Stromal cell of bone marrow (primary cell): Measurements from ENCODE around the gene MDC1.
"Not testable (repeated sequence)": the region's sequence is repeated elsewhere in the genome, so short reads cannot be mapped to it uniquely, and the experiment has no call there.

Experiments
- DNase-seq: peaks from one replicate; pipeline ENCODE4 v3.0.0-alpha.2; 2012; ENCODE audit warnings: low read depth

The MDC1 gene

DNA sequence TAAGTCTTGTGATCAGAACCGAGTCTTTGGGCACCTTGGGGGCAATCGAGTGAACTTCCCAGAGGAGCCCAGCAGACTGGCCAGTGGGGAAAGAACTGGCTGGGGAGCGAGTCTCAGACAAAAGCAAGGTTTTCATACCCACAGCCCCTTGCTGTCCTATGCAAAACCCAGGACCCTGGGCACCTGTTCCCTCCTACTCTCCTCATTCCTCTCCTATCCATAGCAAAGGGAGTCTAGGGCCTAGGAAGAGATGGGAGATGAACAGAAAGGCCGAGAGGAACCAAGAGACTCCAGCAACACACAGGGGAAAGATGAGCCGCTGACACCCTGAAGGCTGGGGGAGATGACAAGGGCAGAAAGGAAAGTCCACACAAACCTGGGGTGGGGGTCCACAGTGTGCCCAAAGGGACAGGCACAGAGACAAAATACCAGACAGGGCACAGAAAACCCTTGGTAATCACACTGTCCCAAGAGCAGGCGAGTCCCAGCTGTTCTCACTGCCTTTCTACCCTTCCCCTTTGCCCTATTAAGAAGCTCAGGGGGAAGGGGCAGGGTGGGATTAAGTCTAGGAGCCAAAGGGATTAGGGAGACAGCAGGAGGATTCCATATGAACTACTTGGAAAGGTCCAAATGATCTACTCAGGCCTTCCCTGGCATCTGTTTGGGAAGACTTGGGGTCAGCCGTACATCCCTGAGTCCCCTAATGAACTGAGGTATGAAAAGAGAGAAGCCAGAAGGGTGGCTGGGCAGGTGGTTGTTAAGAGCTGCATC lies 37.1 kb downstream of the MDC1 start:
- DNase-seq, result no peak

DNA sequence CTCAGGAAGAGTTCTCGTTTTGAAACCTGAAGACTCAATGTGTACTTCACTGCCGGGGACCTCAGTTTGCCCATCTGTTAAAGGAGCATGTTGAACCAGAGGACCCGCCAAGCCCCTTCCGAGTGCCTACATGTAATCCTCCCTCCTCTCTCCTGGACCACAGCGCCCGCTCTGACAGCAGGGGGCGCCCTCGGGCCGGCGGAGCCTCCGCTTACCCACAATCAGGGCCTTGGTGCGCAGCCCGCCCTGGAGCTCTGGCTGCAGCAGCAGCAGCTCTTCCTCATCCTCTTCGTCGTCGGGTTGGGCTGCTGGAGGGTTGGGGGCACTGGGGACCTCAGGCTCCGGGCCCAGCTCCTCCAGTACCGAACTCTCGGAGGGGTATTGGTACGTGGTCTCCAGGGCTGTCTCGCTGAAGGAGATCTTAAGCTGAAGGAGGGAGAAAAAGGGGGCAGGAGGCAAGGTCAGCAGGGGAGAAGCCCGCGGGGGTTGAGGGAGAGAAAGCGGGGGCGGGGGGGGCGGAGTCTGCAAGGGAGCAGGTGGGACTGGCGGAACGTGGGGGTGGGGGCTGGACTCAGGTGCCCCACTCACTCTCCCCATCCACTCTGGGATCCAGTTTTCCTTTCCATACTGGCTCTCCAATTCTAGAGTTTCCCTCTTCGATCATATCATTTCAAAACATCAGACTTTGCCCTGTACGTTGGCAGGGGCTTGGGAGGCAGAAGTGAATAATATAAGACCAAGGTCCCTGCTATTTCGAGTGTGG lies 37.9 kb downstream of the MDC1 start:
- DNase-seq, result peak; percentile 47

DNA sequence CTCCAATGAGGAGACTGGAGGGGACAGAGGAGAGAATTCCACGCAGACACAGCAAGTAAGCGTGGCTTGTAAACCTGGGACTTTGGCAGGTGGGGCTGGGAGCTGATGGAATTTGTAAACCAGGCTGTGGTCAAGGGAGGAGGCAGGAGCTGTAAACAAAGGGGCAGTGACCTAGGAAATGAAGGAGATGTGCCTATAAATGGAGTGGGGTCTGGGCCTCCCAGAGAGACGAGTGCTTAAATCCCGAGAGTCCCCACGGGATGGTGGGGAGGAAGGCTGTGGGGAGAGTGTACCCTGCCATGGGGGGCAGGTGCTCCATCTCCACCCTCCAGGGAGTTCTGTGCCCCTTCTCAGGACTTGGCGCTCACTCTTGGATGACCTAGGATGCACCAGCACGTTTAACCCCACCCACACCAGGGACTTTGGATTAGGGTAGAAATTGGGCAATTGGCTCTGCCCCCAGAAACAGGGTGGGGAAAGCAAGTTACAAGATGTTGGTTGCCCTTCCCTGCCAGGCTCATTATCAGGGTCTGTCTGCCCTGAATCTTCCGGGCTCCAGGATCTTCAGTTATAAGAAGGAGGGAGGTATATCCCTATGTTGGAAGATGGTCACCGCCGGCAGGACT lies 40.3 kb downstream of the MDC1 start:
- no peak for DNase-seq

DNA sequence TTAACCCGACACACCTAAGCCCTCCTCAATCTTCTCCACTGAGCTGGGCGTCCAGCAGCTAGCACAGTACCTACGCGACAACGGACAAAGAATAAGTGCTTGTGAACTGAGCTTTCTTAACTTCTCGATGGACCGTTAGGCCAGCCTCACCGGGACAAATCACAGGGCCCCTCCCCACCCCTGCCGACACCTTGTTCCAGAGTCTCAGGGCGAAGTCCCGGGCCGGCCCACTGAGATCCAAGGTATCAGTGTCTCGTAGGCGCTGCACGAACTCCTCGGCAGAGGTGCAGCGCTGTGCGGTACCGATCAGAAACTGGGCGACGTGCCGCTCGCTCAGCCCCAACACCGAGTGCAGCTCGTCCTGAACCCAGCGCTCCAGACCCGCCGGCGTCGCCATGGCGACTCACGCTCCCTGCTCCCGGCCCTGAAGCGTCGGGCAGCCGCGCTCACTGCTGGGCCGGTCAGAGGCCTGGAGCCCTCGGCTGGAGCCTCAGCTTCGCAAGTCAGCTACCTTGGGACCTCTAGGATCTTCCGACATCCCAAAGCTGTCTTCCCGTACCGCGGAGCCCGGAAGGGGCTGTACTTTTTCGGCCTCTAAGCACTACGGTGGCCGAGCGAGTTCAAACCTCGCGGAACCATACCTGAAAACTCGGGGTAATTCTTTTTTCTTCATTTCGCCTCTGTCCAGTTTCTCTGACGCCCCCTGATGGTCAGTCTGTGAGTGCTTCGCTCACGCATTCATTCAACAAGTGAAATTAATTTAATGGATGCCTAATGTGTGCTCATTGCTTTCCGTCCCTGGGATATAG lies 44.4 kb downstream of the MDC1 start, which contains the start of gene DHX16:
Gene DHX16 (minus strand): TSS at position 562 of the 809 bp plus-strand sequence. CDS start 165 bp downstream, at position 397.
- DNase-seq, result peak; percentile 98

DNA sequence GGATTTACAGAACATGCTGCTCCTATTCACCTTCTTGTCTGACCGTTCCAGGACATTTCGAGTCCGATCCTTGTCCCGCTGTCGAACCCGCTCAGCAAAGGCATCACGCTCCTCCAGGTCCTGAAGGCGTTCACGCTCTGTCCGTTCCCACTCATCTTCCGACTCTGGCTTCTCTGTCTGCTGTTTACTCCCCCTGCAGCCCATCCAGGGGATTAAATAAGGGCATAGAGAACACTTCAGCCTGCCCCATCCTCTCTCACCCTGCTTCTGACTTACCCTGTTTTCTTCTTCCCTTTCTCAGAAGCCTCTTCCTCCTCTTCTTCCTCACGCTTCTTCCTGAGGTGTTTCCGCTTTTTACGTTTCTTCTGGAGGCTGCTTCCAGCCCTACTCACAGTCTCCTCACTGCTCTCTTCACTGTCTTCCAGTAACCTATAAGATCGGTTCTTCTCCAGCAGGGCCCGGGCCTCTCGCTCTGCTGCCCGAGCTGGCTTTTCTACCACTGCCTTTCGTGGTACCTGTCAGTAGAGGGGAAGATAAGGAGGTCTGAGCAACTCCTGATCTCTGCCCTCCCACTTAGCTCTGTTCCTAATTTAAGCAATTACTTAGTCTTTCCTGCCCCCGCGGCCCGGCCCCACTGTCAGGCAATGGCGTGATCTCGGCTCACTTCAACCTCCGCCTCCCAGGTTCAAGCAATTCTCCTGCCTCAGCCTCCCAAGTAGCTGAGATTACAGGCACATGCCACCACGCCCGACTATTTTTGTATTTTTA lies 46.1 kb downstream of the MDC1 start:
- no peak for DNase-seq

DNA sequence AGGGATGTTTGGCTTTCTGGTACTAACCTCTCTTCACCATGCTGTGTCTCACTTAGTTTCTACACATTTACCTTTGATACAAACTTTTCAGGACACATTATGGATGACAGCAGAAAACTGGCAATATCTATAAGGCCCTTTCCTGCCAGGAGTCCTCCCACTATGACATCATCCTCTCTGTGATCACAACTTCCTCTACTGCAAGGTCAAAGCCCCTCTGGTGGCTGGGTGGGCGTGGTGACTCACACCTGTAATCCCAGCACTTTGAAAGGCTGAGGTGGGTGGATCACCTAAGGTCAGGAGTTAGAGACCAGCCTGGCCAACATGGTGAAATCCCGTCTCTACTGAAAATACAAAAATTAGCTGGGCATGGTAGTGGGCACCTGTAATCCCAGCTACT lies 50.8 kb downstream of the MDC1 start:
- DNase-seq, result not testable (repeated sequence)

DNA sequence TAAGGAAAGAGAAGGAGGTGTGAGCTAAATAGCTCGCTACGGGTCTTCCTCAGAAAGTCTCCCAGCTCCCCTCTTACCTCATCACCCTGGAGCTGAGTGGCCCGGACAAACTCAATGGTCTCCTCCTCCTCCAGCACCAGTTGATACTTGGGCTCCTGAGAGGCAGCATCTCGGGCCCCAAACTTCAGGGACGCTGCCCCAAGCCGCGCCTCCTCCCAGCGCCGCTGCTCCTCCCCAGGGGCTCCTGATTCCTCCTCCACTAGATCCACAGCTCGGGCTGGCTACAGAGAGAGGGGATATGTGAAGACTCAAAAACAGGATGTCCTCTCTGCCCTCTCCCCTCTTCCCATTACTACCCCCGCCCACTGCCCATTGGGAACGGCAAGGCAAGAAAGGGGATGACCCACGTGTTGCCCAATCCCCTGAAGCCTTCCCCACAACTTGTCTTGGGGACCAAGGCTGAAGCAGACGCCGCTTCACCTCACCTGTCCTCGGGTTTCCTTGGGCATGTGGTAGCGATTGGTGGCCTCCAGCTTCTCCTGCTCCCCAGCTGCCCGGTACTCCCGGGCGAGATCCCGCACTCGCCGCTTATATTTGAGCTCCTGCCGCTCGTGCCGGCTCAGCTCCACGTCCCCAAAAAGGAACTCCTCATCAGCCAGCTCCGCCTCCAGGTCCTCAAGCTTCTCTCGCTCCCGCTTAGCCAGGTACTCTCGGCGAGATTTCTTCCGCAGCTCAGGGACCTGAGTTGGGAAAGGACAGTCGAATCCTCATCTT lies 51.9 kb downstream of the MDC1 start:
- DNase-seq, result no peak

DNA sequence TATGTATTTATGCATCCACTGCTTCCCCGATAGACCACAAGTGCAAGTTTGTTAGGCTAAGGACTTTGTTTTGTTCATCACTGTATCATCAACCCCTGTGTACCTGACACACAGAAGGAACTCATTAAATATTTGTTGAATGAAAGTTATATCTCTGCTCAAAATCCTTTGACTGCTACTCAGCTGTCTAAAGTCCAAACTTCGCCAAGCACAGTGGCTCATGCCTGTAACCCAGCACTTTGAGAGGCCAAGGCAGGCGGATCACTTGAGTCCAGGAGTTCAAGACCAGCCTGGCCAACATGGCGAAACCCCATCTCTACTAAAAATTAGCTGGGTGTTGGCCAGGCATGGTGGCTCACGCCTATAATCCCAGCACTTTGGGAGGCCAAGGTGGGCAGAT lies 59.2 kb downstream of the MDC1 start:
- not testable (repeated sequence) for DNase-seq

DNA sequence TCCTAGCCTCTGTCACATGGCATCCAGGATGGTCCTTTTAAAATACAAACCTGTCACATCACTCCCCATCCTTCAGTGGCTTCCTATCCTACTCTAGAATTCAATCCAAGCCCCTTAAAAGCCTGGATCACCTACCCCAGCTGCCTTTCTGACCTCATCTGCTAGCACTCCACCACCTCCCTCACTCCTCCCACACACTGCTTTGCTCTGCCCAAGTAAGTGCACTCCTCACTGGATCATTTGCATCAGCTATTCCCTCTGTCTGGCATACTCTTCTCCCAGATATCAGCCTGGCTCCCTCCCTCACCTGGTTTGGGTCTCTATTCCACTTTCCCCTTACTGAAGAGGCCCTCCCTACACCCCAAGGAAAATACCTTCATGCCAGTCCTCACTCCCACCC lies 59.6 kb downstream of the MDC1 start:
- DNase-seq, result no peak

DNA sequence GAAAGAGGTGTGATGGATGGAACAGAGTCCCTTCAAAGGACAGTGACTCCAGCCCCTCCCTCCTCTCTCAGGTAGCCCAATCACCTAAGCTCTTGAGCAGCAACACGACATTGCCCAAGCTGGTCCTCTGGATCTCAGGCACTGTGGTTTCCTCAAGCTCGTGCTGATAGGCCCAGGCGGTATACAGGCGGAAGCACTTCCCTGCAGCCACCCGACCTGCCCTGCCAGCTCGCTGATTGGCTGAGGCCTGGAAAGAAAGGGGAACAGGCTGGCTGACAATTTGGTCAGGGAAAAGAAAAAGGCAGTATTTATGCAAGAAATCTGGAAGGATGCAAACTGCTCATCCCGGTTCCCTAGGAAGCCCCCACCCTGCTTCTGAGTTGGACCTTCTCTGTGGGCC lies 60.6 kb downstream of the MDC1 start:
- DNase-seq, result no peak

DNA sequence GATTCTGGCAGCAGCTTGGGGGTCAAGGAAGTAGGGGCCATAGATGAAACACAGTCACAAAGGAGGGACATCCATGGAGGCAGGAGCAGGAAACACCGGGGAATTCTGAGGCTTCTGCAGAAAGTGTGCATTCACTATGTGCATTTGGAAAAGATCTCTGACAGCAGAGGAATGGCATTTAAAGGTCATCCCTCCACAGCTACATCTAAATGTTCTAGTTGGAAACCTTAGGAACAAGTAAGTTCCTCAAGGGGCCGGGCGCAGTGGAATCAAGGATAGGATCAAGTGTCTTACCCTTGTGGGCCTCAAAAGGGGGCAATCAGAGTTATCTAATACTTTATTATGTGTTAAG lies 61.4 kb downstream of the MDC1 start:
- DNase-seq, result no peak

DNA sequence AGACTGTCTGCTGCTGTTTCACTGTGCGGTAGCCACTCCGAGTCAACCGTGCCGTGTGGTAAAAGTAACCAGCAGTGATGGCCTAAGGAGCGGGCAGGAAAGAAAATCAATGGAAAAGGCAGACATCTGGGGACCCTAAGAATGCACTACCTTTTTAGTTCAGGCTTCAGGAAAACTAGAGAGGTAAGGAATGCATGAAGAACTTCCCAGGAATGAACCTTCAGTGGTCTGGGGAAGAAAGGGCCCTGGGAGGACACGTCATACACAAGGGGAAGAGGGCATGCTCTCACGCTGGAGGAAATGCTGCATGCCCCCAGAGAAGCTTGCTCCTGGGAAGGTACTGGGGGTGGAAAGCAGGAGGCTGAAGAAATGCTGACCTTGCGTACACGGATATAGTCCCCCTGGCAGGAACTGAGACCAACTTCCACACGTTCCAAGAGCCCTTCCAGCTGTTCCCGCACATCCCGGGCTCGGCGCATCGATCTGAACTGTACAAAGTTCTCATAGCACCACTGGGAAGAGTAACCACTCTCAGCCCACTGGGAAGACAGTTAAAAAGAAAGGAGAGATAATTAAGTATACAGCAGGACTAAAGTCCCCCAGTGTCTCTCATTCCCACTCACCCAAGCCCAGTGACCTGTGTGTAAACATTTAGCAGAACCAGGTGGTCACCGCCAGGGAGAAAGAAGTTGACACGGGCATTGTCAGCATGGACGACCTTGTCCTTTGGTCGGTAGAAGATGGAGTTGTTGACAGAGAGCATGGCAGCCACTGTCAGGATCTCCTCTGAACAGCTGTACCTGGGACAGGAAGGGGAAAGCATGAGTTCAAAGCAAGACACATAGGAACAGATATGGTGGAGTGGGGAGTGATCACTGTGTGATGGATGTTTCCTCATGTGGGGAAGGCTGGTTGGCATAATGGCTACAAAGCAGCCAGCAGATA lies 62.0 kb downstream of the MDC1 start:
- no peak for DNase-seq

DNA sequence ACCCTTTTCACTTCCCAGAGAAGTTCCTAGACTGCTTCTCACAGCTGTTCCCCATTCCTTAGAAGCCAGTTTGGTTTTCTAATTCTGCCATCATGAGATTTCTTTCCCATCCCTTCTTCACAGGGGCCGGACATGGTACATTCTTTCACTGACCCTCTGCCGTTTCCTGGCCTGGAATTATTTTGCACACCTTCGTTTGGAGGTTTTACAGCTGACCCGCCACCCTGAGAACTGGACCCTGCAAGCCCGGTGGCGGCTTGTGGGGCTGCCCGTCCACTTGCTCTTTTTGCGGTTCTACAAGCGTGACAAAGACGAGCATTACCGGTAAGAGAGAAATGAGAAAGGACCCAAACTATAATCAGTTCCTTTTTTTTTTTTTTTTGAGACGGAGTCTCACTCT lies 65.9 kb downstream of the MDC1 start:
- no peak for DNase-seq
